WERI-Rb-1 (cell line): ENCODE measurements around the gene PUS7.
A peak's percentile ranks its signal among the peaks of the same experiment; 100 is the strongest.

ENCODE experiments used
- DNase-seq: peaks from one replicate; pipeline ENCODE4 v3.0.0-alpha.2; 2020
- H3K27ac ChIP-seq: fragments of 250-450 bp; sonication (Bioruptor Pico); 2 replicates; pipeline ENCODE4 v1.5.1; 2020; ENCODE audit warnings: mild to moderate bottlenecking, moderate library complexity
- H3K27me3 ChIP-seq: fragments of 250-450 bp; sonication (Bioruptor Pico); 2 replicates; pipeline ENCODE4 v1.5.1; 2021; ENCODE audit warnings: mild to moderate bottlenecking, low read depth, moderate library complexity; ENCODE audit not compliant: insufficient read depth, severe bottlenecking
- H3K36me3 ChIP-seq: fragments of 250-450 bp; sonication (Bioruptor Pico); 2 replicates; pipeline ENCODE4 v1.5.1; 2020; ENCODE audit warnings: mild to moderate bottlenecking, moderate library complexity
- H3K4me3 ChIP-seq: 2 replicates; pipeline ENCODE4 v1.5.1; 2011; ENCODE audit warnings: low read depth, mild to moderate bottlenecking, control low read depth, low read length
- H3K9me3 ChIP-seq: fragments of 250-450 bp; sonication (Bioruptor Pico); 2 replicates; pipeline ENCODE4 v1.5.1; 2021; ENCODE audit warnings: mild to moderate bottlenecking, moderate library complexity; ENCODE audit not compliant: severe bottlenecking
- CTCF ChIP-seq: IDR thresholded peaks from 2 replicates; pipeline ENCODE4 v1.5.1; 2011; ENCODE audit warnings: low read depth, mild to moderate bottlenecking, control low read depth, inconsistent platforms, low read length

The PUS7 gene

GRCh38 chr7:105521717-105522463 is at the start of gene PUS7:
PUS7 (minus strand) TSS chr7:105522271; CDS start chr7:105508512, 13,759 bp downstream.
- Histone ChIP-seq H3K9me3 (no peaks in the 10 kb centered on the region), H3K27ac (peak within 1 kb of the TSS; percentile 79), H3K36me3 (peaks cover 26% of the 10 kb centered on the region), H3K27me3 (no peaks in the 10 kb centered on the region), H3K4me3 (peak within 1 kb of the TSS; percentile 82)
- peak; percentile 91 for DNase-seq
- no peak for TF ChIP-seq CTCF

GRCh38 chr7:105567821-105568220 is 45.8 kb upstream of the PUS7 start:
- no peak for DNase-seq
- Histone ChIP-seq H3K27me3 (no peaks in the 10 kb centered on the region), H3K27ac (no peak overlapping the region), H3K4me3 (no peak overlapping the region), H3K9me3 (no peaks in the 10 kb centered on the region), H3K36me3 (peaks cover 33% of the 10 kb centered on the region)
- TF ChIP-seq CTCF, result no peak

- H3K27me3 ChIP-seq, result no peaks in the 10 kb centered on the region
- no peak overlapping the region for H3K4me3 ChIP-seq
- no peaks in the 10 kb centered on the region for H3K9me3 ChIP-seq
- H3K36me3 ChIP-seq, result peaks cover 41% of the 10 kb centered on the region
- no peak overlapping the region for H3K27ac ChIP-seq
- no peak for TF ChIP-seq CTCF
- DNase-seq, result no peak
Observed at GRCh38 chr7:105567024-105567423, 45.0 kb upstream of the PUS7 start.

- H3K27me3 ChIP-seq, result no peaks in the 10 kb centered on the region
- peaks cover 51% of the 10 kb centered on the region for H3K36me3 ChIP-seq
- no peak for TF ChIP-seq CTCF
- H3K9me3 ChIP-seq, result no peaks in the 10 kb centered on the region
- no peak overlapping the region for H3K27ac ChIP-seq
- no peak overlapping the region for H3K4me3 ChIP-seq
- DNase-seq, result no peak
Observed at GRCh38 chr7:105565190-105565589, 43.1 kb upstream of the PUS7 start.

- TF ChIP-seq CTCF, result no peak
- Histone ChIP-seq H3K9me3 (no peaks in the 10 kb centered on the region), H3K36me3 (peaks cover 70% of the 10 kb centered on the region), H3K27ac (no peak overlapping the region), H3K27me3 (no peaks in the 10 kb centered on the region), H3K4me3 (no peak overlapping the region)
- no peak for DNase-seq
Observed at GRCh38 chr7:105559926-105560325, 37.9 kb upstream of the PUS7 start.

- H3K36me3 ChIP-seq, result peaks cover 69% of the 10 kb centered on the region
Observed at GRCh38 chr7:105538339-105538738, 16.3 kb upstream of the PUS7 start.

More at GRCh38 chr7:105538339-105538738, 16.3 kb upstream of the PUS7 start:
- Histone ChIP-seq H3K27me3 (no peaks in the 10 kb centered on the region), H3K27ac (no peak overlapping the region), H3K4me3 (no peak overlapping the region), H3K9me3 (no peaks in the 10 kb centered on the region)
- no peak for DNase-seq
- TF ChIP-seq CTCF, result no peak
